HG02884 (cell line): ENCODE measurements around the gene EVI5L.
"Not testable (repeated sequence)": the region's sequence is repeated elsewhere in the genome, so short reads cannot be mapped to it uniquely, and the experiment has no call there.

ENCODE experiments used
- ATAC-seq: cut with Tn5 transposase; IDR thresholded peaks from one replicate; pipeline ENCODE4 v1.9.1; 2021; ENCODE audit warnings: mild to moderate bottlenecking, moderate library complexity; ENCODE audit not compliant: unreplicated experiment

EVI5L gene

GRCh38 chr19:7829561-7830271, at the start of gene EVI5L:
Gene EVI5L, plus strand, starts transcription at chr19:7830218. Its CDS starts 16,325 bp downstream, at chr19:7846543.
- ATAC-seq: peak; percentile 81

- ATAC-seq: no peak
These were observed 48.9 kb upstream of the EVI5L start for GRCh38 chr19:7781157-7781556.

- ATAC-seq: no peak
These were observed 46.0 kb upstream of the EVI5L start for GRCh38 chr19:7783991-7784423.

- no peak for ATAC-seq
These were observed 45.2 kb upstream of the EVI5L start for GRCh38 chr19:7784856-7785255.

- no peak for ATAC-seq
These were observed 42.9 kb upstream of the EVI5L start for GRCh38 chr19:7787141-7787540.

- ATAC-seq: no peak
These were observed 42.3 kb upstream of the EVI5L start for GRCh38 chr19:7787602-7788177.

DNA sequence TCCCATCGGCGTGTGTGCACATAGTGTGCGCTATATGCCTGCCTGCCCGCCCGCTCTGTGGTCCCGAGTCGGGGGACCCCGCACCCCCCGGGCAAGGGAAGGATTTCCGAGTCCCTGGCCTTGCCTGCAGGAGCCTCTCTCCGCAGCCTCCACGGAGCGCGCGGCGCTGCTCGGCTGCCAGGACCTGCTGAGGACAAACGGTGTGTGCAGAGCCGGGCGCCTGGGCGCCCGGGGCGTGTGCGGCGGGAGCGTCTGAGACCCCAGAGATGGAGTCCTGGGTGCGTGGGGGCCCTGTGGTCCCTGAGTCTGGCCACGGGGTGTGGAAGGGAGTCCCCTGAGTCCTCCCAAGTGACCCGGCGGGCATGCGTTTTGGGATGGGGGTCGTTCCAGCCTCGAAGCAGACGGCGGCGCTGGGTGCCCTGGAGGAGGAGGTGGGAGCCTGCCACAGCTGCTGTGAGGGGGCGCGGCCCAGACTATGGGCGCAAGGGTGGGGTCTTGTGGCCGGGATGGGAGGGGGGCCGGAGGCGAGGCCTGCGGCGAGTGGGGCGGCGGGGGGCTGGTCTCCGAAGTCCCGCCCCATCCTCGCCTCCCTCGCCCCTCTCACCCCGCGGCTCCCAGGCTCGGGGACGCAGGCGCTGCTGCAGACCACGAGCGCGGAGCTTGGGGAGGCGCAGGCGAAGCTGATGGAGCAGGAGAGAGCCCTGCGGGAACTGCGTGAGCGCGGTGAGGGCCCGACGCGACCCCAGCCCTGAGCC, 41.7 kb upstream of the EVI5L start:
- no peak for ATAC-seq

- ATAC-seq: no peak
These were observed 41.1 kb upstream of the EVI5L start for GRCh38 chr19:7788933-7789323.

GRCh38 chr19:7789447-7789846, 40.6 kb upstream of the EVI5L start:
- ATAC-seq: no peak

GRCh38 chr19:7790416-7790815, 39.6 kb upstream of the EVI5L start:
- ATAC-seq: no peak

GRCh38 chr19:7792281-7792680, 37.7 kb upstream of the EVI5L start:
- no peak for ATAC-seq

- not testable (repeated sequence) for ATAC-seq
These were observed 37.3 kb upstream of the EVI5L start for GRCh38 chr19:7792701-7793100.

- ATAC-seq: no peak
These were observed 36.5 kb upstream of the EVI5L start for GRCh38 chr19:7793493-7793892.

GRCh38 chr19:7795555-7796161, 34.4 kb upstream of the EVI5L start:
- no peak for ATAC-seq

DNA sequence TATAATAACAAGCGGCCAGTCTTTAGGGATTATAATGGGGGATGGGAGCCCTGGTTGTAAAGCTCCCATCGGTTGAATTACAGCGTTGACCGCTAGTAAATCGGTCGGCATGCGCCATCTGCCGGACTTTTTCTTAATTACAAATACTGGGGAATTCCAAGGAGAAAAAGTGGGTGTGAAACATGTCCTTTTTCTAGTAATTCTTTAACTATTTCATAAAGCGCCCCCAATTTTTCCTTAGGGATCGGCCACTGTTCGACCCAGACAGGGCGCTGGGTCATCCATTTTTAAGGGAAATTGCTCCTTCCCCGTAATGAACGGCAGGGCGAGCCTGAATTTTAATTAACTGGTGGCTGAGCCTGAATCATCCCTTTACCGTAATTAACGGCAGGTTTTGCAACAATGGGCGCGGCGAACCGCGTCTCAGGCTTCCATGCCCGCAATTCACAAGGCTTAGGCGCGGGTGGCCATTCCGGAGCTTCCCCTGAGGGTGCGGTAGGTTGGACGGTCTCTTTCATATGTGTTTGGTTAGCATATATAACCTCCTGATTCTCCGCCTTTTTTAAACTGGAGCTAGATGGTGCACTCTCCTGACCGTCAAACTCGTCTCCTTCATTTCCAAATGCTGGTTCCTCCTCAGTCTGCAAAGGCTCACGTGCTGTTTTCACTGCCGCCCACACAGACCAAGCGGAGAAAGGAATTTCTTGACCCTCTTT, 30.2 kb upstream of the EVI5L start:
- ATAC-seq: no peak

DNA sequence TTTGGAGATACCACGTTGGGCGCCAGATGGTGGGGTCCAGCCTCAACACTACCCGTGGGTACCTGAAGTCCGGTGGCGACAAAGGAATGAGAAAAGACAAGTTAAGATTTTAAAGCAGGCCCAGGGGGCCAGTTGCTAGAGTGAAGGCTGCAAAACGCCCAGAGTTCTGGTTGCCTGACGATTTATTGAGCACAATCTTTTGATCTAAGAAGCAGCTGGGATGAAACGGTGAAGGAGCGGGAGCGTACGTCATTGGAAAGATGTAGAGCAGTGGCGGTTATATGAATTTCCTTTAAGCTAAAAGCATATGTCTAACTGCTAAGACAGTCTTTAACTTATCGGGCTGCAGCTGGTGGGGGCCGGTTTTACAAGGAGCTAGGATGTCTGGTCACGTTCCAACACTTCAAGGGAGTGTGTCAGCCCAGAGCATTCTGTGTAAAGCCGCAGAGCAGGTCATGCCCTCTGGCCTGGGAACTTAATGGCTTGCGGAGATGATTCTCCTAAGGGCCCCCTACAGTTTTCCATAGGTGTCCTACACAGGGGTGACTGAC, 28.9 kb upstream of the EVI5L start:
- no peak for ATAC-seq

- ATAC-seq: no peak
These were observed 23.8 kb upstream of the EVI5L start for GRCh38 chr19:7806234-7806633.

DNA sequence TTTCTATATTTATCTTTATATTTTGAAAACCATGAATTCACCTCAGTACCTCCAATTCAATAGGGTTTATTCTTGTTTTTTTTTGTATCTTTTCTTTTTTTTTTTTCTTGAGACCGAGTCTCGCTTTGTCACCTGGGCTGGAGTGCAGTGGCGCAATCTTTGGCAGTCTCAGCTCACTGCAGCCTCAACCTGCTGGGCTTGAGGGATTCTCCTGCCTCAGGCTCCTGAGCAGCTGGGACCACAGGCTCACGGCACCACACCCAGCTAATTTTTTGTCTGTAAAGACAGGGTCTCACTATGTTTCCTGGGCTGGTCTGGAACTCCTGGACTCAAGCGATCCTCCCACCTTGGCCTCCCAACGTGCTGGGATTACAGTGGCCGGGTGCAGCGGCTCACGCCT, 23.1 kb upstream of the EVI5L start:
- ATAC-seq: no peak

- ATAC-seq: no peak
These were observed 21.9 kb upstream of the EVI5L start for GRCh38 chr19:7808108-7808507.

DNA sequence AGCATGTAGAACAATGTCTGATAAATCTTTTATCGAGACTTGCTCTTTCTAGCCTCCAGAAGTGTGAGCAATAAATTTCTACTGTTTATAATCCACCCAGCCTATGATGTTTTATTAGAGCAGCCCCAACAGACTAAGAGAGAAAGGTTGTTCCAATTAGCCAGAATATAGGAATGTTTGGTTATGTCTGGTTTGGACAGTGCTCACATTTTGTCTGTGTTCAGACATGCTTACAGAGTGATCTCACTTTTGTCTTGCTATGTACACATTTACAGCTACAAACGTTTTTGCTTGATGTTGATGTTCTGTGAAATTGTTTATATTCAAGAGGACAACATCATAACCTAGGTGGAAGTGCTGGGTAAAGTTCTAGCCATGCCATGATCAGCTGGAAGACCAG, 18.0 kb upstream of the EVI5L start:
- ATAC-seq: no peak

GRCh38 chr19:7815325-7815724, 14.7 kb upstream of the EVI5L start:
- no peak for ATAC-seq
